Type B pancreatic cell (in vitro differentiated cells): ENCODE measurements around the gene LSM14B. TPM values are rescaled to one million over a fixed set of nuclear protein-coding genes. Genes with fewer than 3 reads are reported as not detected.

ENCODE experiments used
- DNase-seq: peaks from one replicate; pipeline ENCODE4 v3.0.0; 2021; ENCODE audit warnings: mixed read lengths; ENCODE audit not compliant: unreplicated experiment; ENCODE audit errors: extremely low spot score
- H3K27ac Mint-ChIP-seq: 2 replicates; pipeline ENCODE4 v1.8.0; 2021; ENCODE audit warnings: mild to moderate bottlenecking, mixed read lengths
- H3K27me3 Mint-ChIP-seq: 2 replicates; pipeline ENCODE4 v1.8.0; 2021; ENCODE audit warnings: mixed read lengths
- H3K36me3 Mint-ChIP-seq: 2 replicates; pipeline ENCODE4 v1.8.0; 2021; ENCODE audit warnings: mixed read lengths
- H3K4me1 Mint-ChIP-seq: one replicate; pipeline ENCODE4 v1.8.0; 2021; ENCODE audit warnings: mixed read lengths; ENCODE audit not compliant: unreplicated experiment
- H3K4me3 Mint-ChIP-seq: 2 replicates; pipeline ENCODE4 v1.8.0; 2021; ENCODE audit warnings: mild to moderate bottlenecking, mixed read lengths
- H3K9me3 Mint-ChIP-seq: 2 replicates; pipeline ENCODE4 v1.8.0; 2021; ENCODE audit warnings: mixed read lengths
- total RNA-seq: library from RNA; stranded (reverse); gene quantifications from 2 replicates; pipeline ENCODE4 v1.2.1, GENCODE V29; 2021; ENCODE audit warnings: low replicate concordance
- TF ChIP-seq, protein P1 (sequence below): fragments of 200-600 bp; sonication (generic); conservative IDR thresholded peaks from 2 replicates; pipeline ENCODE4 v1.5.0; 2021; ENCODE audit warnings: antibody characterized with exemption, mild to moderate bottlenecking

The LSM14B gene
- total RNA-seq, 1 donor from 2014 or later = 66.3 TPM

DNA sequence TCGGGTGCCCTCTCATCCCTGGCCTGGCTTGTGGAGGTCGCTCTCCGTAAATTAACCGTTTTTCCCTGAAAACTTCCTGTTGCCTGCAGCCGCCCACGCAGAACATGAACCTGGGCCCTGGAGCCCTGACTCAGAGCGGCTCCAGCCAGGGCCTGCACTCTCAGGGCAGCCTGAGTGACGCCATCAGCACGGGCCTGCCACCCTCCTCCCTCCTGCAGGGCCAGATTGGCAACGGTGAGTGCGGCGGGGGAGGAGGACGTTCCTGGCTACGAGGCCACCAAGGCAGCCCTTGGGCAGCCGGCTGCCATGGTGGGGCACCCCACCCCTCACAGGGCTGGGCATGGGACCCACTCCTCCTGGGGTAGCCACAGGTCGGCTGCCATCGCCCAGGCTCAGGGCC, 39.1 kb downstream of the LSM14B start:
- Mint-ChIP-seq H3K9me3 (no peaks in the 10 kb centered on the region), H3K27me3 (no peaks in the 10 kb centered on the region), H3K4me3 (no peak overlapping the region), H3K27ac (no peak overlapping the region), H3K4me1 (no peaks in the 10 kb centered on the region), H3K36me3 (peaks cover 2% of the 10 kb centered on the region)
- DNase-seq = no peak
- TF ChIP-seq, protein P1, sequence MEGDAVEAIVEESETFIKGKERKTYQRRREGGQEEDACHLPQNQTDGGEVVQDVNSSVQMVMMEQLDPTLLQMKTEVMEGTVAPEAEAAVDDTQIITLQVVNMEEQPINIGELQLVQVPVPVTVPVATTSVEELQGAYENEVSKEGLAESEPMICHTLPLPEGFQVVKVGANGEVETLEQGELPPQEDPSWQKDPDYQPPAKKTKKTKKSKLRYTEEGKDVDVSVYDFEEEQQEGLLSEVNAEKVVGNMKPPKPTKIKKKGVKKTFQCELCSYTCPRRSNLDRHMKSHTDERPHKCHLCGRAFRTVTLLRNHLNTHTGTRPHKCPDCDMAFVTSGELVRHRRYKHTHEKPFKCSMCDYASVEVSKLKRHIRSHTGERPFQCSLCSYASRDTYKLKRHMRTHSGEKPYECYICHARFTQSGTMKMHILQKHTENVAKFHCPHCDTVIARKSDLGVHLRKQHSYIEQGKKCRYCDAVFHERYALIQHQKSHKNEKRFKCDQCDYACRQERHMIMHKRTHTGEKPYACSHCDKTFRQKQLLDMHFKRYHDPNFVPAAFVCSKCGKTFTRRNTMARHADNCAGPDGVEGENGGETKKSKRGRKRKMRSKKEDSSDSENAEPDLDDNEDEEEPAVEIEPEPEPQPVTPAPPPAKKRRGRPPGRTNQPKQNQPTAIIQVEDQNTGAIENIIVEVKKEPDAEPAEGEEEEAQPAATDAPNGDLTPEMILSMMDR = no peak

DNA sequence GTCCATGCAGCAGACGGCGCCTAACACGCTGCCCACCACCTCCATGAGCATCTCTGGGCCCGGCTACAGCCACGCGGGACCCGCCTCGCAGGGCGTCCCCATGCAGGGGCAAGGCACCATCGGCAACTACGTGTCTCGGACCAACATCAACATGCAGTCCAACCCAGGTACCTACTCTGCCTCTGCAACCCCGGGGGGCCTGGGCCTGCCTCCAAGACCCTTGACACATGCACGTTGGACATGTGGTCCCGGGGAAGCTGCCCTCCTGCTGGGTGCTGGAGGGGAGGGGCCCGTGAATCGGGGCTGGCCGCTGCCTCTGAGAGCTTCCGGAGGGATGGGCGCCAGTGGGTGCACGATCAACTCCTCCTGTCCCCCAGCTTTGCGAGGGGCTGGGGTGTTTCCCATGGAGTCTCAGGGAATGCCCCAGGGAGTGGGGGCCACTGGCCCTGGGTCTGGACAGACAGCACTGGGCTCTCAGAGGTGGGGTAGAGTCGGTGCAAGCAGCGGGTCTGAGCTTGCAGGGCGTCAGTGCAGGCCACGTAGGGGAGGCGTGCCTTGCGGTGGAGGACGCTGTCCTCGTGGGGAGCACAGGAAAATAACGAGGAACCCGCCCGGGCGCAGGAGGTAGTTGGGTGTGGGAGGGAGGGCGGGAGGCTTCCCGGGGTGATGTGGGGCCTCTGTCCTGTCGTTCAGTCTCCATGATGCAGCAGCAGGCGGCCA, 40.6 kb downstream of the LSM14B start:
- no peak overlapping the region for H3K27ac Mint-ChIP-seq
- no peaks in the 10 kb centered on the region for H3K27me3 Mint-ChIP-seq
- H3K9me3 Mint-ChIP-seq = no peaks in the 10 kb centered on the region
- DNase-seq = no peak
- no peaks in the 10 kb centered on the region for H3K4me1 Mint-ChIP-seq
- H3K4me3 Mint-ChIP-seq = no peak overlapping the region
- H3K36me3 Mint-ChIP-seq = peaks cover 3% of the 10 kb centered on the region
- TF ChIP-seq, protein P1 = no peak

- Mint-ChIP-seq H3K36me3 (peaks cover 7% of the 10 kb centered on the region), H3K4me1 (no peaks in the 10 kb centered on the region), H3K9me3 (no peaks in the 10 kb centered on the region), H3K27me3 (no peaks in the 10 kb centered on the region), H3K4me3 (no peak overlapping the region), H3K27ac (no peak overlapping the region)
- no peak for DNase-seq
- TF ChIP-seq, protein P1 = no peak
Observed at GRCh38 chr20:62163485-62163865, 41.2 kb downstream of the LSM14B start.

DNA sequence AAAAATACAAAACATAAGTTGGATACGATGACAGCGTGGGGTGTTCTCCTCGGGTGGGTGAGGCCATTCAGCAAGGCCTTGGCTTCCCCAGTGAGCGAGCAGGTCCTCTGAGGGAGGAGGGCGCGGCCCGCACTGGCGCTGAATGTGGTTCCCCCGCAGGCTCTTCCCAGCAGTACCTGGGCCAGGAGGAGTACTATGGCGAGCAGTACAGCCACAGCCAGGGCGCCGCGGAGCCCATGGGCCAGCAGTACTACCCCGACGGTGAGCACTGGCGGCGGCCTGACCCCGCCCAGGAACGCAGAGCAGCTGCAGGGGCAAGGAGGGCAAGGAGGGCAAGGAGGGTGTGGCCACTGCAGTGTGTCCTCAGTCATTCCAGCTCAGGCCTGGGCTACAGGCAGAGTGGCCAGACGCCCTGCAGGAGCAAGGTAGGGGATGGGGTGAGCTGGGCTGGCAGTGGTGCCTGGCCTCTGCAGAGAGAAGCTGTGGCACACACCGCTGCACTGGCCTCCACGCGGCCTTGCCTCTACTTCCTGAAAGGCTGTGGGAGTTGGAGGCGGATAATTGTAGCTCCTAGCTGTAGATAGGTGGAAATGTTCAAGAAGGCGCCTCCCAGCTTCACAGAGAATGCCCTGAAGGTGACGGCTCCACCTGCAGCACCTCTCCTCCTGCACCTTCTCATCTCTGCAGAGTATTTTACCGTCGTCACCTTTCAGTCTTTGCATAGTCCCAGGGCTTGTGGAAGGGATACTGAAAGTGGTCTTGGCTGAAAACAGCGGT, 41.9 kb downstream of the LSM14B start:
- no peak for DNase-seq
- no peaks in the 10 kb centered on the region for H3K9me3 Mint-ChIP-seq
- TF ChIP-seq, protein P1 = no peak
- peaks cover 7% of the 10 kb centered on the region for H3K36me3 Mint-ChIP-seq
- no peaks in the 10 kb centered on the region for H3K4me1 Mint-ChIP-seq
- no peak overlapping the region for H3K4me3 Mint-ChIP-seq
- H3K27me3 Mint-ChIP-seq = no peaks in the 10 kb centered on the region
- H3K27ac Mint-ChIP-seq = no peak overlapping the region

- H3K27ac Mint-ChIP-seq = no peak overlapping the region
- no peaks in the 10 kb centered on the region for H3K27me3 Mint-ChIP-seq
- no peak overlapping the region for H3K4me3 Mint-ChIP-seq
- no peak for DNase-seq
- TF ChIP-seq, protein P1 = no peak
- H3K9me3 Mint-ChIP-seq = no peaks in the 10 kb centered on the region
- H3K4me1 Mint-ChIP-seq = no peaks in the 10 kb centered on the region
- peaks cover 7% of the 10 kb centered on the region for H3K36me3 Mint-ChIP-seq
Observed at GRCh38 chr20:62164879-62165761, 42.8 kb downstream of the LSM14B start.
